HEK293T (cell line): ENCODE data around the gene ARVCF.

ENCODE experiments used
- BHLHE40 ChIP-seq: fragments of 450-650 bp; IDR thresholded peaks from 2 replicates; pipeline ENCODE4 v1.6.1; 2016; ENCODE audit warnings: mild to moderate bottlenecking, moderate library complexity, borderline replicate concordance
- ELF4 ChIP-seq: fragments of 450-650 bp; IDR thresholded peaks from 2 replicates; pipeline ENCODE4 v1.6.1; 2017; ENCODE audit warnings: antibody characterized with exemption
- FOXA1 ChIP-seq: fragments of 450-650 bp; IDR thresholded peaks from 2 replicates; pipeline ENCODE4 v1.6.1; 2016; ENCODE audit warnings: mild to moderate bottlenecking
- FOXK2 ChIP-seq: fragments of 450-650 bp; IDR thresholded peaks from 2 replicates; pipeline ENCODE4 v1.6.1; 2016; ENCODE audit warnings: mild to moderate bottlenecking
- FOXM1 ChIP-seq: fragments of 450-650 bp; IDR thresholded peaks from 2 replicates; pipeline ENCODE4 v1.6.1; 2017; ENCODE audit warnings: mild to moderate bottlenecking, borderline replicate concordance
- LEF1 ChIP-seq: fragments of 450-650 bp; IDR thresholded peaks from 2 replicates; pipeline ENCODE4 v1.6.1; 2017; ENCODE audit warnings: mild to moderate bottlenecking, borderline replicate concordance
- SUZ12 ChIP-seq: fragments of 450-650 bp; IDR thresholded peaks from 2 replicates; pipeline ENCODE4 v1.6.1; 2016; ENCODE audit warnings: mild to moderate bottlenecking
- TARDBP ChIP-seq: fragments of 450-650 bp; IDR thresholded peaks from 2 replicates; pipeline ENCODE4 v1.6.1; 2016
- ZNF384 ChIP-seq: fragments of 450-650 bp; IDR thresholded peaks from 2 replicates; pipeline ENCODE4 v1.6.1; 2016

GRCh38 chr22:19932367-19933206 is 84.0 kb downstream of the ARVCF start:
- TF ChIP-seq SUZ12 (no peak), ELF4 (no peak), ZNF384 (no peak), FOXA1 (no peak), BHLHE40 (no peak), TARDBP (no peak), FOXK2 (no peak), FOXM1 (no peak), LEF1 (no peak)
